GM19467 (cell line): ENCODE measurements around the gene PTPN23.
A peak's percentile ranks its signal among the peaks of the same experiment; 100 is the strongest.

ENCODE experiments used
- ATAC-seq: cut with Tn5 transposase; IDR thresholded peaks from one replicate; pipeline ENCODE4 v1.9.1; 2021; ENCODE audit warnings: mild to moderate bottlenecking, moderate library complexity; ENCODE audit not compliant: unreplicated experiment

Gene PTPN23

GRCh38 chr3:47418167-47419082 is 37.6 kb downstream of the PTPN23 start:
- no peak for ATAC-seq

DNA sequence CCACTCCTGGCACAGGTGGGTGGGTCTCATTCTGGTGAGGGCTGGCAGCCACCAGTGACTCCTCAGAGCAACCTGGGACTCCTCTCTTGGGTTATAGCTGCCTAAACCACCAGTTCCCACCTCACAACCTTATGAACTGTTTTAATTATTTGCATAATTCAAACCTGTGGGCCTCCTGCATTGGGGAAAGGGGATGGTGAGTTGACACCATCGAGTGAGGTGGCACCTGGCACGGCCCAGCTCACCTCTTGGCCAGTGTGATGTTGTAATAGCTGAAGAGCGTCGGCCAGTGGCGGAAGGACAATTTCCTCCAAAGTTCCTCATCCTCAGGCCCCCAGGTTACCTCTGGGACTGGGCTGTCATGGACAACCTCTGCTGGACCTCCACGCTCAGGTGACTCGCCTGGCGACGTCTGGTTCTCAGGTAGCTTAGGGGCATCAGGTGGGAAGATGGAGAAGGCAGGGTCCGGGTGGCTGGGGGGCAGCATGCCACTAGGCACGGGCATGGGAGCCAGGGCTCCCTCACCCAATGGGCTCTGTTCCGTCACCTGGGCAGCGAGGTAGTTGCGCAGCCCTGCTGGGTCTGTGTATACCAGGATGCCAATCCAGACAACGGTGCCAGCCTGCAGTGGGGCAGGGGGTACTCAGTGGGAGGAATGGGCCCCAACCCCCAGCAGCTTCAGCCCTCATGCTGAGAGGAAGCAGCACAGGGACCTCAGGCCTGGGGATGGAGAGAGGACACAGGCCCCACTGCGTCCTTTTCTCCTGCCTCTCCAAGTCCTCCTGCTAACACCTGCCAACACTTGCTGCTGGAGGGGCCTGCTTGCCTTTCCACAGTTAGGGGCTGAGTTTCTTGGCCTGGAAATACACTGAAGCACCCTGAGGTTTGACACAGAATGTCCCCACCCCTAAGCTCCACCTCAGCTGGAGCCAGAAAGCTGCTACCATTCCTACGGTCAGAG is 38.5 kb downstream of the PTPN23 start:
- no peak for ATAC-seq

GRCh38 chr3:47420044-47420430 is 39.2 kb downstream of the PTPN23 start:
- ATAC-seq, result no peak

- peak; percentile 78 for ATAC-seq
Measured at GRCh38 chr3:47420511-47421484, 40.0 kb downstream of the PTPN23 start.

DNA sequence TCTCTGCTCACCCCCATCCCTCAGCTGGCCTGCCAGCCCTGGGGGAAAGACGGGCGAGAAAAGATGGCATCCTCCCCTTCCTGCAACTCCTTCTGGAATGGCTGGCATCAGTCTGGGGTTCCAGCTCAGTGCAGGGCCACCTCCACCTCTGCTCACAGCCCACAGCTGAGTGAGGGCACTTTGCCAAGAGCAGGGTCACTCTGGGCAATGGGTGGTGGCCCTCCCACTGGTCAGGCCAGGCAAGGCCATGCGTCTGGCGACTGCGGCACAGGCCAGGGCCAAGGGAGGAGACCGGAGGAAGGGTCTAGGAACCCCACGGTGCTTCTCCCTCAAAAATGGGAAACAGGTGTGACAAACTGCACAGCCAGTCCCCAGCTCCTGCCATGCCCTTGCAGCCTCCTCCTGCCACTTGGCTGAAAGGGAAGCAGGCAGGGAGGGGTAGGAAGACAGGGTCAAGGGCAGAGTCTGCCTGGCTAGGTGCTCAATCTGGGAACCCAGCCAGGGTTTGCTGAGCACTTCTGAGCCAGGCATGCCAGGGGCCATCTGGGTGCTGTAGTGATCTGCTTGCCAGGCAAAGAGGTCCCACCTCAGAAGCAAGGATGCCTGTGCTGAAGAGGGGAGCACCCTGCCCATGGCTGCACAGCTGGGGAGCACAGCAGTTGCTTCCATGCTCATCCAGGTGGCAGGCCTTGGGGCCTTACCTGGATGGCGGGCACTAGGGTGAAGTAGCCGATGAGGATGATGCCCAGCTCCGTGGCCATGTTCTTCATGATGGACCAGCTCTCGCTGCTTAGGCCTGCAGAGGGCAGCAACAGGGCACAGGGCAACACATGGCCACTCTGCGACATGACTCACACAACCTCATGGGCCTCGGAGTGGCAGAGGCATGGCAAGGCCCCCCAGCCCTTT is 41.2 kb downstream of the PTPN23 start:
- no peak for ATAC-seq

DNA sequence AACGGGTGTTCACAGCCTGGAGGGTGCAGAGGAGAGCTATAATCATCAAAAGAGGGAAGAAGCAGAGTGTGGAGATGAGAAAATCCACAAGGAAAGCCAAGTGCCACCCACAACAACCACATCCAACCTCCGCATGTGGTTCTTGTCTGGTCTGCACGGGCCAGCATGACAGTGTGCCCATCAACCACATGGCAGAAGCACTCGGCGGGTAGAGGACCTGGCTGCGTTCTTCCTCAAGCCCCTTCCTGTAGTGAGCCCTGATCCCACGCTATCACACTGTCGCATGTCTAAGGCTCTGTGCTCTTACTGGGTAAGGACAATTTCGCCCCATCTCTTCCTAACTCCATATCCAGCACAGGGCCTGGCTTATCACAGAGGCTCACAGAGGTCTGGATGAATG is 41.9 kb downstream of the PTPN23 start:
- ATAC-seq, result no peak

DNA sequence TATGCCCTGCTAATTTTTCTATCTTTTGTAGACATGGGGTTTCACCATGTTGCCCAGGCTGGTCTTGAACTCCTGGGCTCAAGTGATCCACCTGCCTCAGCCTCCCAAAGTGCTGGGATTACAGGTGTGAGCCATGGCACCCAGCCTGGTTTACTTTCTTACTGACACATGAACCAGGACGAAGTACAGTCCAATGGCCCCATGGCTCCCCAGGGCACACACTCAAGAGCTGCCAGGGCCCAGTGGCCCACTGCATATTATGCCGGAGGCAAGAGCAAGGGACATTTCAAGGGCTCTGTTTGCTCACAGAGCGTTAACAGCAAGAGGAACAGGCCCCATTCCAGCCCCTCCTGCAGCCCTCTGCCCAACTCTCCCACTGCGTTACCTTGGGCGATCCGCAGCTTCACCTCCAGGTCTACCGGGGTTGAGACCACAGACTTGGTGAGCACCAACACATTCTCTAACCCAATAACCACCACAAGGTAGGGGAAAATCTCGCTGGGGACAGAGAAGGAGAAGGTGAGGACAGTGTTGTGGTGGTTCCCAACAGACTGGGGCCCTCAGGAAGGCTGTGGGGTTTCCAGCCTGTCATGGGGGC is 42.8 kb downstream of the PTPN23 start:
- no peak for ATAC-seq

- ATAC-seq, result no peak
Measured at GRCh38 chr3:47424434-47425382, 43.9 kb downstream of the PTPN23 start.

DNA sequence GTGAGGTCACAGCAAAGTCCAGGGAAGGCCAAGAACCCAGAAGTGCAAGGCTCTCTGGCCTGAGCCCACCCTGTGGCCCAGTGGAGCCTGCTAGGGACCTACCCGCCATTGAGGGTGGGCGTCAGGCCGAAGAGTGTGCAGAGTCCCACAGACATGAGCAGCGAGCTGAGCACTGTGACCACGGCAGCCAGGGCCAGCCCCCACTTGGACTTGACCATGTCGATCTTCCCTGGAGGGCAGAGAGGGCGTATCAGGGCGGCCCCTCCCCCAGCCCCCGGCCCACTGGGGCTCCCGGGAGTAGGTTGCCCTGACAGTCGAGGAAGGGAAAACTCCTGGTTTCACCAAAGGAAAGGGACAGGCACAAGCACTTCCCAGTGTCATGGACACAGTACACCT is 44.6 kb downstream of the PTPN23 start:
- no peak for ATAC-seq

GRCh38 chr3:47425959-47426358 is 45.1 kb downstream of the PTPN23 start:
- ATAC-seq, result no peak

- ATAC-seq, result no peak
Measured at GRCh38 chr3:47427866-47428265, 47.0 kb downstream of the PTPN23 start.

DNA sequence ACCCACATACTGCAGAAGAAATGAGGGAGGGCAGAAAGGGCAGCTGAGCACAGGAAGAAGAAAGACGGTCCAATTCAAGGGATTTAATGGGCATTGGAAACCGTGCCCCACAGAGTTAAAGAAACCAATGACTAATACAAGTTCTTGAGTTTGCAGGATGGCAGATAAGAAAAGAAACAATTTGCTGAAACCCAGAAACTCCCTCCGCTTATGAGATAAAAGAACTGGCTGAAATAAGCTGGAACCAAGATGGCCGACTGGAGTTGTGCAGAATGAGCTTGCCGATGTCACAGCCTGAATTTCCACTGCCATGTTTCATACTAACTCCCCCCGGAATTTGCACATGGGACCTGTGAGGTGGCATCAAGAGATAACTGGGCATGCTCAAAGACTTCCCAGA is 47.8 kb downstream of the PTPN23 start:
- no peak for ATAC-seq

- ATAC-seq, result no peak
Measured at GRCh38 chr3:47429476-47430270, 48.9 kb downstream of the PTPN23 start.

GRCh38 chr3:47430606-47431005 is 49.8 kb downstream of the PTPN23 start:
- no peak for ATAC-seq

- ATAC-seq, result no peak
Measured at GRCh38 chr3:47431225-47431624, 50.4 kb downstream of the PTPN23 start.

- no peak for ATAC-seq
Measured at GRCh38 chr3:47432673-47433072, 51.9 kb downstream of the PTPN23 start.

DNA sequence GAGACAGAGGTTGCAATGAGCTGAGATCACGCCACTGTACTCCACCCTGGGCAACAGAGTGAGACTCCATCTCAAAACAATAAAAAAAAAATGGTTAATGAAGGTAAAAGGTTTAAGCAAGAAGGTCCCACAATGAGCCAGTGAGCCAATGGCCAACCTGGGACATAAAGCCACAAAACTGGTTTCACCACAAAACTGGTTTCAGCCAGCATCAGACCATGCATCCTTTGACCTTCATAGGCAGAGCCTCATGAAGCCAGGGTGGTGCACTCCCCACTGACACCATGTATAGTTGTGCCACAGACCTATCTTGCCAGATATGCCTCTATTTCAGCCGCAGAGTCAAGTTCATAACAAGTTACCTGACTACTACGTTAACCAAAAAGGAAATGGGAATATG is 53.0 kb downstream of the PTPN23 start:
- no peak for ATAC-seq
